Activated naive CD8-positive, alpha-beta T cell treated with anti-CD3 and anti-CD28 coated beads, Interleukin-2, amount 50 U/mL, for 24 hours (primary cell): Measurements from ENCODE around the gene AOX1.
"Not testable (repeated sequence)": the region's sequence is repeated elsewhere in the genome, so short reads cannot be mapped to it uniquely, and the experiment has no call there.

Experiments
- ATAC-seq: fragments of 150-1000 bp; cut with Tn5 transposase; one replicate; pipeline ENCODE4 v1.10.0; 2021
- DNase-seq: peaks from one replicate; pipeline ENCODE4 v3.0.0; 2021
- H3K27ac Mint-ChIP-seq: one replicate; pipeline ENCODE4 v1.8.0; 2021; ENCODE audit warnings: mild to moderate bottlenecking, mixed read lengths
- H3K27me3 Mint-ChIP-seq: one replicate; pipeline ENCODE4 v1.8.0; 2021; ENCODE audit warnings: mixed read lengths
- H3K36me3 Mint-ChIP-seq: one replicate; pipeline ENCODE4 v1.8.0; 2021; ENCODE audit warnings: low read depth, mixed read lengths
- H3K4me1 Mint-ChIP-seq: one replicate; pipeline ENCODE4 v1.8.0; 2021; ENCODE audit warnings: mixed read lengths
- H3K4me3 Mint-ChIP-seq: one replicate; pipeline ENCODE4 v1.8.0; 2021; ENCODE audit warnings: mild to moderate bottlenecking, moderate library complexity, mixed read lengths
- H3K9me3 Mint-ChIP-seq: one replicate; pipeline ENCODE4 v1.8.0; 2021; ENCODE audit warnings: mixed read lengths

The AOX1 gene

GRCh38 chr2:200585730-200586643 is at the start of gene AOX1:
Gene AOX1, plus strand, starts transcription at chr2:200586014. Its CDS starts 95 bp downstream, at chr2:200586109.
- Mint-ChIP-seq H3K27ac (no peak within 1 kb of the TSS), H3K36me3 (peaks cover 1% of the 10 kb centered on the region), H3K9me3 (no peaks in the 10 kb centered on the region), H3K27me3 (peaks cover 15% of the 10 kb centered on the region), H3K4me1 (peaks cover 14% of the 10 kb centered on the region), H3K4me3 (peak within 1 kb of the TSS; percentile 76)
- DNase-seq (peak; percentile 20), ATAC-seq (peak; percentile 59)

GRCh38 chr2:200538139-200538538 is 47.7 kb upstream of the AOX1 start:
- DNase-seq = no peak
- peaks cover 32% of the 10 kb centered on the region for H3K36me3 Mint-ChIP-seq
- H3K27me3 Mint-ChIP-seq = no peaks in the 10 kb centered on the region
- no peak overlapping the region for H3K4me3 Mint-ChIP-seq
- H3K9me3 Mint-ChIP-seq = peaks cover 3% of the 10 kb centered on the region
- ATAC-seq = peak; percentile 43
- H3K4me1 Mint-ChIP-seq = no peaks in the 10 kb centered on the region
- no peak overlapping the region for H3K27ac Mint-ChIP-seq

GRCh38 chr2:200540793-200541192 is 45.0 kb upstream of the AOX1 start:
- DNase-seq (no peak), ATAC-seq (no peak)
- H3K27me3 Mint-ChIP-seq = no peaks in the 10 kb centered on the region
- no peaks in the 10 kb centered on the region for H3K4me1 Mint-ChIP-seq
- H3K4me3 Mint-ChIP-seq = no peak overlapping the region
- H3K27ac Mint-ChIP-seq = no peak overlapping the region
- H3K9me3 Mint-ChIP-seq = peaks cover 3% of the 10 kb centered on the region
- H3K36me3 Mint-ChIP-seq = peaks cover 49% of the 10 kb centered on the region

GRCh38 chr2:200566596-200566995 is 19.2 kb upstream of the AOX1 start:
- peaks cover 30% of the 10 kb centered on the region for H3K36me3 Mint-ChIP-seq
- H3K9me3 Mint-ChIP-seq = not testable (repeated sequence)

GRCh38 chr2:200567932-200568331 is 17.9 kb upstream of the AOX1 start:
- Mint-ChIP-seq H3K4me1 (no peaks in the 10 kb centered on the region), H3K4me3 (no peak overlapping the region), H3K9me3 (no peaks in the 10 kb centered on the region), H3K27me3 (no peaks in the 10 kb centered on the region), H3K27ac (no peak overlapping the region), H3K36me3 (peaks cover 29% of the 10 kb centered on the region)
- no peak for ATAC-seq
- no peak for DNase-seq

More at GRCh38 chr2:200566596-200566995, 19.2 kb upstream of the AOX1 start:
- not testable (repeated sequence) for H3K27me3 Mint-ChIP-seq, H3K4me3 Mint-ChIP-seq, H3K27ac Mint-ChIP-seq, ATAC-seq, DNase-seq, H3K4me1 Mint-ChIP-seq

GRCh38 chr2:200575957-200576356 is 9.9 kb upstream of the AOX1 start:
- Mint-ChIP-seq H3K4me3 (no peak overlapping the region), H3K4me1 (no peaks in the 10 kb centered on the region), H3K9me3 (no peaks in the 10 kb centered on the region), H3K27me3 (no peaks in the 10 kb centered on the region), H3K36me3 (peaks cover 25% of the 10 kb centered on the region), H3K27ac (no peak overlapping the region)
- DNase-seq (no peak), ATAC-seq (no peak)

GRCh38 chr2:200577027-200577426 is 8.8 kb upstream of the AOX1 start:
- Mint-ChIP-seq H3K27me3 (no peaks in the 10 kb centered on the region), H3K36me3 (peaks cover 19% of the 10 kb centered on the region), H3K9me3 (no peaks in the 10 kb centered on the region), H3K4me3 (no peak overlapping the region), H3K27ac (no peak overlapping the region), H3K4me1 (no peaks in the 10 kb centered on the region)
- DNase-seq = no peak
- ATAC-seq = no peak

GRCh38 chr2:200578778-200579177 is 7.0 kb upstream of the AOX1 start:
- DNase-seq (no peak), ATAC-seq (peak; percentile 72)
- peaks cover 16% of the 10 kb centered on the region for H3K36me3 Mint-ChIP-seq
- H3K27me3 Mint-ChIP-seq = peaks cover 3% of the 10 kb centered on the region
- H3K4me1 Mint-ChIP-seq = no peaks in the 10 kb centered on the region
- no peaks in the 10 kb centered on the region for H3K9me3 Mint-ChIP-seq
- H3K27ac Mint-ChIP-seq = no peak overlapping the region
- H3K4me3 Mint-ChIP-seq = no peak overlapping the region

GRCh38 chr2:200584639-200585038 is 1.2 kb upstream of the AOX1 start:
- H3K27me3 Mint-ChIP-seq = peaks cover 13% of the 10 kb centered on the region
- H3K9me3 Mint-ChIP-seq = no peaks in the 10 kb centered on the region
- H3K4me3 Mint-ChIP-seq = no peak overlapping the region
- peaks cover 1% of the 10 kb centered on the region for H3K36me3 Mint-ChIP-seq
- H3K27ac Mint-ChIP-seq = no peak overlapping the region
- peaks cover 14% of the 10 kb centered on the region for H3K4me1 Mint-ChIP-seq
- DNase-seq = no peak
- ATAC-seq = no peak

GRCh38 chr2:200585340-200585729 is 479 bp upstream of the AOX1 start:
- Mint-ChIP-seq H3K9me3 (no peaks in the 10 kb centered on the region), H3K4me1 (peaks cover 14% of the 10 kb centered on the region), H3K4me3 (peak overlapping the region; percentile 76), H3K27me3 (peaks cover 13% of the 10 kb centered on the region), H3K36me3 (peaks cover 1% of the 10 kb centered on the region), H3K27ac (no peak overlapping the region)
- no peak for DNase-seq
- ATAC-seq = no peak

GRCh38 chr2:200586644-200586975 is 796 bp downstream of the AOX1 start:
- DNase-seq = no peak
- peaks cover 14% of the 10 kb centered on the region for H3K4me1 Mint-ChIP-seq
- no peaks in the 10 kb centered on the region for H3K9me3 Mint-ChIP-seq
- peak overlapping the region; percentile 76 for H3K4me3 Mint-ChIP-seq
- H3K27me3 Mint-ChIP-seq = peaks cover 15% of the 10 kb centered on the region
- no peaks in the 10 kb centered on the region for H3K36me3 Mint-ChIP-seq
- no peak for ATAC-seq
- no peak overlapping the region for H3K27ac Mint-ChIP-seq

GRCh38 chr2:200587007-200587616 is 1.3 kb downstream of the AOX1 start:
- DNase-seq (no peak), ATAC-seq (no peak)
- H3K9me3 Mint-ChIP-seq = no peaks in the 10 kb centered on the region
- no peak overlapping the region for H3K4me3 Mint-ChIP-seq
- H3K27me3 Mint-ChIP-seq = peaks cover 15% of the 10 kb centered on the region
- H3K4me1 Mint-ChIP-seq = peaks cover 14% of the 10 kb centered on the region
- no peaks in the 10 kb centered on the region for H3K36me3 Mint-ChIP-seq
- H3K27ac Mint-ChIP-seq = no peak overlapping the region

GRCh38 chr2:200588076-200588678 is 2.4 kb downstream of the AOX1 start:
- ATAC-seq (no peak), DNase-seq (no peak)
- Mint-ChIP-seq H3K4me3 (no peak overlapping the region), H3K9me3 (no peaks in the 10 kb centered on the region), H3K27ac (no peak overlapping the region), H3K4me1 (peaks cover 14% of the 10 kb centered on the region), H3K36me3 (no peaks in the 10 kb centered on the region), H3K27me3 (peaks cover 14% of the 10 kb centered on the region)

- H3K4me3 Mint-ChIP-seq = no peak overlapping the region
- no peak overlapping the region for H3K27ac Mint-ChIP-seq
- no peaks in the 10 kb centered on the region for H3K36me3 Mint-ChIP-seq
- H3K27me3 Mint-ChIP-seq = peaks cover 7% of the 10 kb centered on the region
- peaks cover 6% of the 10 kb centered on the region for H3K4me1 Mint-ChIP-seq
- DNase-seq = no peak
- no peaks in the 10 kb centered on the region for H3K9me3 Mint-ChIP-seq
- no peak for ATAC-seq
These were observed 4.3 kb downstream of the AOX1 start for GRCh38 chr2:200590090-200590489.

GRCh38 chr2:200591308-200591707 is 5.5 kb downstream of the AOX1 start:
- peaks cover 4% of the 10 kb centered on the region for H3K27me3 Mint-ChIP-seq
- no peaks in the 10 kb centered on the region for H3K36me3 Mint-ChIP-seq
- H3K4me1 Mint-ChIP-seq = peaks cover under 1% of the 10 kb centered on the region
- no peak for DNase-seq
- H3K4me3 Mint-ChIP-seq = no peak overlapping the region
- ATAC-seq = no peak
- H3K27ac Mint-ChIP-seq = no peak overlapping the region
- H3K9me3 Mint-ChIP-seq = no peaks in the 10 kb centered on the region
